SK-N-SH treated with all-trans-retinoic acid at 6 μM for 48 hours (cell line): ENCODE measurements around the gene TXNRD2.

ENCODE experiments used
- ATAC-seq: fragments of 200-7000 bp; cut with Tn5 transposase; 3 replicates; pipeline ENCODE4 v1.9.1; 2020; ENCODE audit warnings: mild to moderate bottlenecking, moderate library complexity
- BACH2 ChIP-seq: fragments of 250-450 bp; sonication (Bioruptor Pico); IDR thresholded peaks from 2 replicates; pipeline ENCODE4 v1.9.0; 2021; ENCODE audit warnings: mild to moderate bottlenecking, borderline replicate concordance
- ISL1 ChIP-seq: fragments of 250-450 bp; sonication (Bioruptor Pico); IDR thresholded peaks from 2 replicates; pipeline ENCODE4 v2.1.2; 2022; ENCODE audit warnings: mild to moderate bottlenecking, moderate library complexity
- OSR1 ChIP-seq: fragments of 250-450 bp; sonication (Bioruptor Pico); IDR thresholded peaks from 2 replicates; pipeline ENCODE4 v1.8.0; 2022; ENCODE audit warnings: moderate library complexity, mild to moderate bottlenecking, inconsistent platforms
- PPARA ChIP-seq: fragments of 250-450 bp; sonication (Bioruptor Pico); IDR thresholded peaks from 2 replicates; pipeline ENCODE4 v1.5.0; 2020; ENCODE audit warnings: mild to moderate bottlenecking, borderline replicate concordance
- RARB ChIP-seq: fragments of 250-450 bp; sonication (Bioruptor Pico); IDR thresholded peaks from 2 replicates; pipeline ENCODE4 v1.8.0; 2021; ENCODE audit warnings: mild to moderate bottlenecking, moderate library complexity
- TCF4 ChIP-seq: fragments of 250-450 bp; sonication (Bioruptor Pico); IDR thresholded peaks from 2 replicates; pipeline ENCODE4 v1.8.0; 2021; ENCODE audit warnings: mild to moderate bottlenecking, moderate library complexity, borderline replicate concordance
- ZC3H10 ChIP-seq: fragments of 250-450 bp; sonication (Bioruptor Pico); IDR thresholded peaks from 2 replicates; pipeline ENCODE4 v1.5.1; 2021; ENCODE audit warnings: mild to moderate bottlenecking, moderate library complexity
- ZFP3 ChIP-seq: fragments of 250-450 bp; sonication (Bioruptor Pico); IDR thresholded peaks from 2 replicates; pipeline ENCODE4 v1.5.0; 2020; ENCODE audit warnings: mild to moderate bottlenecking, moderate library complexity
- ZFP30 ChIP-seq: fragments of 450-650 bp; formaldehyde crosslinking; IDR thresholded peaks from 2 replicates; pipeline ENCODE4 v1.5.0; 2022; ENCODE audit warnings: mild to moderate bottlenecking, moderate library complexity
- ZNF565 ChIP-seq: fragments of 450-650 bp; formaldehyde crosslinking; conservative IDR thresholded peaks from 2 replicates; pipeline ENCODE4 v1.5.0; 2020; ENCODE audit warnings: low read depth, mild to moderate bottlenecking, moderate library complexity
- ZNF70 ChIP-seq: fragments of 450-650 bp; formaldehyde crosslinking; IDR thresholded peaks from 2 replicates; pipeline ENCODE4 v1.5.0; 2020; ENCODE audit warnings: mild to moderate bottlenecking, moderate library complexity
- TF ChIP-seq, protein P1 (sequence below): fragments of 250-450 bp; sonication (Bioruptor Pico); IDR thresholded peaks from 2 replicates; pipeline ENCODE4 v1.8.0; 2020; ENCODE audit warnings: mild to moderate bottlenecking, moderate library complexity, borderline replicate concordance
- TF ChIP-seq, protein P2 (sequence below): fragments of 250-450 bp; sonication (Bioruptor Pico); IDR thresholded peaks from 2 replicates; pipeline ENCODE4 v1.5.0; 2020; ENCODE audit warnings: mild to moderate bottlenecking, moderate library complexity
- TF ChIP-seq, protein P3 (sequence below): fragments of 250-450 bp; sonication (Bioruptor Pico); IDR thresholded peaks from 2 replicates; pipeline ENCODE4 v1.5.1; 2020; ENCODE audit warnings: low read depth, mild to moderate bottlenecking, moderate library complexity
- TF ChIP-seq, protein P4 (sequence below): fragments of 250-450 bp; sonication (Bioruptor Pico); IDR thresholded peaks from 2 replicates; pipeline ENCODE4 v1.5.1; 2021; ENCODE audit warnings: mild to moderate bottlenecking, moderate library complexity
- TF ChIP-seq, protein P5 (sequence below): fragments of 250-450 bp; sonication (Bioruptor Pico); IDR thresholded peaks from 2 replicates; pipeline ENCODE4 v1.8.0; 2021; ENCODE audit warnings: low read depth, mild to moderate bottlenecking, moderate library complexity, borderline replicate concordance

Gene TXNRD2

DNA sequence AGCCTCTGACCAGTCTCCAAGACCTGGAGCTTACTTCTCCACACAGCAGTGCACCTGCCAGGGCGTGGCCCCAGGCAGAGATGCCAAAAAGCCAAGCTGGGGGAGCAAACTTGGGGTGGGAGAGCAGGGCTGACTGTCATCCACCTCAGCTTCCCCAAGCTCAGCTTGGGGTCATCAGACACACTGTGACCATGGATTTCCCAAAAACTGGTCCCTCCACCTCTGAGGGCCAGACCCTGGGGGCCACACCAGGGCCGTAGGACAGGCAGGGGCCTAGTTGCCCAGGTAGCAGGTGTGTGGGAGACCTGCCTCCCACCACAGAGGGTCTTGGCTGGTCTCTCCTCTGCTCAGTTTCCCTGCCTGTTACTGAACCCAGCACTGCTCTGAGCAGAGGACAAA is 44.4 kb upstream of the TXNRD2 start:
- no peak for ATAC-seq
- no peak for TF ChIP-seq OSR1 (CRISPR knock-in tag)
- TF ChIP-seq, all 23 proteins: peak for 0

DNA sequence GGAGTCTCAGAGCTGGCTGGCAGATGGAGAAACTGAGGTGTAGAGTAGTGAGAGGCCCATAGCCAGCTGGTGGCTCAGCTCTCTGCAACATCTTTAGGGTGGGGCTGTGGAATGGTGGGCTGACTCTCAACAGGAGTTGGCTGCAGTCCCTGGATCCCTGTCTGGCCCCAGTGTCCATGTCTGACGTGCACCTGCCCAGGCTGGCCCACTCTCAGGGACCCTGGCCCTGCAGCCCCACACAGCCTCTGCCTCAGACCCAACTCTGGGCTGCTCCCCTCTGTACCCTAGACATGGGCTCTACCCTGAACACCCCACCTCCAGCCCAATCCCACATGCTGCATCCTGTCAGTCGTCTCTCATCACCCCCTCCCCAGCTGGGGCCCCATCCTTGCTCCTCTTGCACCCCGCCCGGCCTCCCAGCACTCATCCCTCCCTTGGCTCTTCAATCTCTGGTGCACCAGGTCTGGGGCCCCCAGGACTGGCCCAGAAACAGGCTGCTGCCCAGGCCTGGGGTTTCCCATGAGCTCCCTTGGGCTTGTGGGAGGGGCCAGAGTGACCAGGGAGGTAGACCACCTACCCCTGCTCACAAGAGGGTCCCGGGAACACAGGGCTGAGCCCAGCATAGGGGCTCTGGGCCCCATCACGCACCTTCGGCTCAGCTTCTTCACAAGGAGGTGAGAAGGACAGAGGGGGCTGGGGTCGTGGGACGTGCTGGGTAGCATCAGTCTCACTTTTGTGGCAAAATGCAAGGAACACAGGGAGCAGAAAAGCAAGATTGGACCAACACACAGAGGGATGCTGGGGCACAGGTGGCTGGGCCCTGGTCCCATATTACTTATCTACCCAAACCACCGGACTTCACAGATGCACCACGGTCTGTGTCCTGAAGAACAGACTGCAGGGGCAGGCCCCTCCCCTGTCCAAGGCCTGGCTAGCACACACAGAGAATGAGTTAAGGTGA is 43.5 kb upstream of the TXNRD2 start:
- TF ChIP-seq, protein P1, sequence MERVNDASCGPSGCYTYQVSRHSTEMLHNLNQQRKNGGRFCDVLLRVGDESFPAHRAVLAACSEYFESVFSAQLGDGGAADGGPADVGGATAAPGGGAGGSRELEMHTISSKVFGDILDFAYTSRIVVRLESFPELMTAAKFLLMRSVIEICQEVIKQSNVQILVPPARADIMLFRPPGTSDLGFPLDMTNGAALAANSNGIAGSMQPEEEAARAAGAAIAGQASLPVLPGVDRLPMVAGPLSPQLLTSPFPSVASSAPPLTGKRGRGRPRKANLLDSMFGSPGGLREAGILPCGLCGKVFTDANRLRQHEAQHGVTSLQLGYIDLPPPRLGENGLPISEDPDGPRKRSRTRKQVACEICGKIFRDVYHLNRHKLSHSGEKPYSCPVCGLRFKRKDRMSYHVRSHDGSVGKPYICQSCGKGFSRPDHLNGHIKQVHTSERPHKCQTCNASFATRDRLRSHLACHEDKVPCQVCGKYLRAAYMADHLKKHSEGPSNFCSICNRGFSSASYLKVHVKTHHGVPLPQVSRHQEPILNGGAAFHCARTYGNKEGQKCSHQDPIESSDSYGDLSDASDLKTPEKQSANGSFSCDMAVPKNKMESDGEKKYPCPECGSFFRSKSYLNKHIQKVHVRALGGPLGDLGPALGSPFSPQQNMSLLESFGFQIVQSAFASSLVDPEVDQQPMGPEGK, result no peak
- TF ChIP-seq RARB (no peak), ZNF565 (CRISPR knock-in tag) (no peak)
- TF ChIP-seq, protein P2, sequence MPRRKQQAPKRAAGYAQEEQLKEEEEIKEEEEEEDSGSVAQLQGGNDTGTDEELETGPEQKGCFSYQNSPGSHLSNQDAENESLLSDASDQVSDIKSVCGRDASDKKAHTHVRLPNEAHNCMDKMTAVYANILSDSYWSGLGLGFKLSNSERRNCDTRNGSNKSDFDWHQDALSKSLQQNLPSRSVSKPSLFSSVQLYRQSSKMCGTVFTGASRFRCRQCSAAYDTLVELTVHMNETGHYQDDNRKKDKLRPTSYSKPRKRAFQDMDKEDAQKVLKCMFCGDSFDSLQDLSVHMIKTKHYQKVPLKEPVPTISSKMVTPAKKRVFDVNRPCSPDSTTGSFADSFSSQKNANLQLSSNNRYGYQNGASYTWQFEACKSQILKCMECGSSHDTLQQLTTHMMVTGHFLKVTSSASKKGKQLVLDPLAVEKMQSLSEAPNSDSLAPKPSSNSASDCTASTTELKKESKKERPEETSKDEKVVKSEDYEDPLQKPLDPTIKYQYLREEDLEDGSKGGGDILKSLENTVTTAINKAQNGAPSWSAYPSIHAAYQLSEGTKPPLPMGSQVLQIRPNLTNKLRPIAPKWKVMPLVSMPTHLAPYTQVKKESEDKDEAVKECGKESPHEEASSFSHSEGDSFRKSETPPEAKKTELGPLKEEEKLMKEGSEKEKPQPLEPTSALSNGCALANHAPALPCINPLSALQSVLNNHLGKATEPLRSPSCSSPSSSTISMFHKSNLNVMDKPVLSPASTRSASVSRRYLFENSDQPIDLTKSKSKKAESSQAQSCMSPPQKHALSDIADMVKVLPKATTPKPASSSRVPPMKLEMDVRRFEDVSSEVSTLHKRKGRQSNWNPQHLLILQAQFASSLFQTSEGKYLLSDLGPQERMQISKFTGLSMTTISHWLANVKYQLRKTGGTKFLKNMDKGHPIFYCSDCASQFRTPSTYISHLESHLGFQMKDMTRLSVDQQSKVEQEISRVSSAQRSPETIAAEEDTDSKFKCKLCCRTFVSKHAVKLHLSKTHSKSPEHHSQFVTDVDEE (CRISPR knock-in tag), result no peak
- no peak for ATAC-seq

DNA sequence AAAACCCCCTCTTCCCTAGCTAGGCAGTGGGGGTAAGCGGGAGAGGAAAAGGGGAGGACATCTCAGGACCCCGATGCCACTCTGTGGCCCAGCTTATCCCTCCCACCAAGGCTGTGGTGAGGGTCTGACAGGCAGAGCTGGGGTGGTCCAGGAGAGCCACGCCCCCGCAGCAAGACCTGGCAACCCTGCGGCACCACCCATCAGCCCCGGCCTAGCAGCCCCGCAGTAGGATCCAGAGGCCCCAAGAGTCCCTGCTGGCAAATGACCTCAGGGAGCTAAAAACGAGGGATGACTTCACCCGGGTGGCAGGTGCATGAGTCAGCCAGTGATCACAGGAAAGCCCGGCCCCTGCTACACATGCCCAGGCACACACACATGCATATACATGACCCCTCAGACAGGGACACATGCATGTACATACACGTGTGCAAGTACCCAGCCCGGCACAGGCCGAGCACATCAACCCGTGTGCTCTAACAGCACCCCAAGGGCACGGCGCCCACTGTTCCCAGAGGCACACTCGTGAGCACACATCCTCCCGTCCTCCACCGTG is 42.7 kb upstream of the TXNRD2 start:
- ATAC-seq, result peak; percentile 55
- TF ChIP-seq ZNF70 (no peak), TCF4 (CRISPR knock-in tag) (no peak), ISL1 (CRISPR knock-in tag) (no peak)
- TF ChIP-seq, protein P3, sequence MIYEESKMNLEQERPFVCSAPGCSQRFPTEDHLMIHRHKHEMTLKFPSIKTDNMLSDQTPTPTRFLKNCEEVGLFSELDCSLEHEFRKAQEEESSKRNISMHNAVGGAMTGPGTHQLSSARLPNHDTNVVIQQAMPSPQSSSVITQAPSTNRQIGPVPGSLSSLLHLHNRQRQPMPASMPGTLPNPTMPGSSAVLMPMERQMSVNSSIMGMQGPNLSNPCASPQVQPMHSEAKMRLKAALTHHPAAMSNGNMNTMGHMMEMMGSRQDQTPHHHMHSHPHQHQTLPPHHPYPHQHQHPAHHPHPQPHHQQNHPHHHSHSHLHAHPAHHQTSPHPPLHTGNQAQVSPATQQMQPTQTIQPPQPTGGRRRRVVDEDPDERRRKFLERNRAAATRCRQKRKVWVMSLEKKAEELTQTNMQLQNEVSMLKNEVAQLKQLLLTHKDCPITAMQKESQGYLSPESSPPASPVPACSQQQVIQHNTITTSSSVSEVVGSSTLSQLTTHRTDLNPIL (CRISPR knock-in tag), result peak; percentile 51; the same call in 1 of the 2 replicates

DNA sequence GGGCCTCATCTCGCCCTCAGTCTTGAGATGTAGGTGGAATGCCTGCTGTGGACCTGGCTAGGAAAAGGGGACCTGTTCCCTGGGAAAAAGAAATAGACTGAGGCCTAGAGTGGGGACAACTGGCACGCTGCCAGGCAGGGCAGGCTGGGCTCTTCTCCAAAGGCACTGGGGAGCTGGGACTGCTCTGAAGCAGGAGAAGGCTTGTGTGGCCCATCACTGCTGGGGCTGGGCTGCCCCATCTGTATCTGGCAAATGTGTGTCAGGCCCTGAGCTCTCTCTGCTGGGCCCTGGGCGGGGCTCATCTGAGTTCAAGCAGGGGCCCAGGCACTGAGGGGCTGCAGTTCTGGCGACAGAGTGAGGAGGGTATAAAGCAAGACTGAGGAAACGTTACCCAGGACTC is 42.1 kb upstream of the TXNRD2 start:
- no peak for ATAC-seq
- TF ChIP-seq ZC3H10 (CRISPR knock-in tag) (no peak), OSR1 (CRISPR knock-in tag) (no peak), BACH2 (no peak), ZFP30 (CRISPR knock-in tag) (no peak), PPARA (CRISPR knock-in tag) (no peak), ZFP3 (no peak)
- TF ChIP-seq, protein P1, result no peak
- TF ChIP-seq, protein P4, sequence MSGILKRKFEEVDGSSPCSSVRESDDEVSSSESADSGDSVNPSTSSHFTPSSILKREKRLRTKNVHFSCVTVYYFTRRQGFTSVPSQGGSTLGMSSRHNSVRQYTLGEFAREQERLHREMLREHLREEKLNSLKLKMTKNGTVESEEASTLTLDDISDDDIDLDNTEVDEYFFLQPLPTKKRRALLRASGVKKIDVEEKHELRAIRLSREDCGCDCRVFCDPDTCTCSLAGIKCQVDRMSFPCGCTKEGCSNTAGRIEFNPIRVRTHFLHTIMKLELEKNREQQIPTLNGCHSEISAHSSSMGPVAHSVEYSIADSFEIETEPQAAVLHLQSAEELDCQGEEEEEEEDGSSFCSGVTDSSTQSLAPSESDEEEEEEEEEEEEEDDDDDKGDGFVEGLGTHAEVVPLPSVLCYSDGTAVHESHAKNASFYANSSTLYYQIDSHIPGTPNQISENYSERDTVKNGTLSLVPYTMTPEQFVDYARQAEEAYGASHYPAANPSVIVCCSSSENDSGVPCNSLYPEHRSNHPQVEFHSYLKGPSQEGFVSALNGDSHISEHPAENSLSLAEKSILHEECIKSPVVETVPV (CRISPR knock-in tag), result no peak
- TF ChIP-seq, protein P5, sequence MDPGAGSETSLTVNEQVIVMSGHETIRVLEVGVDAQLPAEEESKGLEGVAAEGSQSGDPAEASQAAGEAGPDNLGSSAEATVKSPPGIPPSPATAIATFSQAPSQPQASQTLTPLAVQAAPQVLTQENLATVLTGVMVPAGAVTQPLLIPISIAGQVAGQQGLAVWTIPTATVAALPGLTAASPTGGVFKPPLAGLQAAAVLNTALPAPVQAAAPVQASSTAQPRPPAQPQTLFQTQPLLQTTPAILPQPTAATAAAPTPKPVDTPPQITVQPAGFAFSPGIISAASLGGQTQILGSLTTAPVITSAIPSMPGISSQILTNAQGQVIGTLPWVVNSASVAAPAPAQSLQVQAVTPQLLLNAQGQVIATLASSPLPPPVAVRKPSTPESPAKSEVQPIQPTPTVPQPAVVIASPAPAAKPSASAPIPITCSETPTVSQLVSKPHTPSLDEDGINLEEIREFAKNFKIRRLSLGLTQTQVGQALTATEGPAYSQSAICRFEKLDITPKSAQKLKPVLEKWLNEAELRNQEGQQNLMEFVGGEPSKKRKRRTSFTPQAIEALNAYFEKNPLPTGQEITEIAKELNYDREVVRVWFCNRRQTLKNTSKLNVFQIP (CRISPR knock-in tag), result no peak
- TF ChIP-seq, protein P2 (CRISPR knock-in tag), result no peak
